ENCODE results near the gene S100A2.
A peak's percentile ranks its signal among the peaks of the same experiment; 100 is the strongest.
"Not testable (repeated sequence)": the region's sequence is repeated elsewhere in the genome, so short reads cannot be mapped to it uniquely, and the experiment has no call there.

S100A2 gene

GRCh38 chr1:153562021-153562420 lies 3.6 kb downstream of the S100A2 start:
- DNase-seq = not testable (repeated sequence)

- DNase-seq = no peak
Observed at GRCh38 chr1:153561466-153561985, 4.1 kb downstream of the S100A2 start.

GRCh38 chr1:153560771-153561465 lies 4.7 kb downstream of the S100A2 start:
- no peak for DNase-seq

GRCh38 chr1:153560241-153560640 lies 5.4 kb downstream of the S100A2 start:
- no peak for DNase-seq

- DNase-seq = no peak
Observed at GRCh38 chr1:153557877-153558276, 7.8 kb downstream of the S100A2 start.

- DNase-seq = no peak
Observed at GRCh38 chr1:153556348-153556747, 9.3 kb downstream of the S100A2 start.

GRCh38 chr1:153553830-153554541 lies 11.7 kb downstream of the S100A2 start:
- DNase-seq = no peak

GRCh38 chr1:153553096-153553495 lies 12.5 kb downstream of the S100A2 start:
- no peak for DNase-seq

GRCh38 chr1:153552335-153552734 lies 13.3 kb downstream of the S100A2 start:
- no peak for DNase-seq

GRCh38 chr1:153550827-153551500 lies 14.7 kb downstream of the S100A2 start:
- DNase-seq = no peak

- no peak for DNase-seq
Observed at GRCh38 chr1:153550398-153550758, 15.3 kb downstream of the S100A2 start.

- DNase-seq = no peak
Observed at GRCh38 chr1:153549741-153550397, 15.8 kb downstream of the S100A2 start.

GRCh38 chr1:153548722-153549688 lies 16.6 kb downstream of the S100A2 start, which contains the start of gene S100A3:
Gene S100A3, minus strand, starts transcription at chr1:153549258. Its CDS starts 773 bp downstream, at chr1:153548485.
- peak; percentile 39 for DNase-seq

- DNase-seq = no peak
Observed at GRCh38 chr1:153547560-153548551, 17.8 kb downstream of the S100A2 start.

GRCh38 chr1:153546796-153547559 lies 18.7 kb downstream of the S100A2 start:
- no peak for DNase-seq

- no peak for DNase-seq
Observed at GRCh38 chr1:153546371-153546770, 19.3 kb downstream of the S100A2 start.

GRCh38 chr1:153545067-153546055 lies 20.3 kb downstream of the S100A2 start, which contains the start of gene S100A4:
Gene S100A4, minus strand, starts transcription at chr1:153545806. Its CDS starts 1,012 bp downstream, at chr1:153544794.
- DNase-seq = peak; percentile 68

GRCh38 chr1:153544453-153545066 lies 21.1 kb downstream of the S100A2 start:
- DNase-seq = no peak
